NCI-H2081 treated with DMSO at 0.1 percent for 48 hours (cell line): ENCODE data around the gene LCA5.
"Not testable (repeated sequence)": the region's sequence is repeated elsewhere in the genome, so short reads cannot be mapped to it uniquely, and the experiment has no call there.

Source experiments
- DNase-seq: peaks from one replicate; lab custom pipeline; 2025; lab: John Stamatoyannopoulos, UW

Gene LCA5

GRCh38 chr6:79467716-79468115, 69.5 kb downstream of the LCA5 start:
- DNase-seq: no peak

- DNase-seq: peak; percentile 28
Observed at GRCh38 chr6:79466207-79466834, 70.9 kb downstream of the LCA5 start.

- no peak for DNase-seq
Observed at GRCh38 chr6:79465381-79465780, 71.8 kb downstream of the LCA5 start.

- no peak for DNase-seq
Observed at GRCh38 chr6:79463621-79464050, 73.6 kb downstream of the LCA5 start.

GRCh38 chr6:79461205-79461604, 76.0 kb downstream of the LCA5 start:
- no peak for DNase-seq

GRCh38 chr6:79455446-79455845, 81.8 kb downstream of the LCA5 start:
- DNase-seq: no peak

GRCh38 chr6:79453558-79454042, 83.6 kb downstream of the LCA5 start:
- no peak for DNase-seq

- DNase-seq: no peak
Observed at GRCh38 chr6:79450984-79451383, 86.2 kb downstream of the LCA5 start.

GRCh38 chr6:79446006-79446405, 91.2 kb downstream of the LCA5 start:
- no peak for DNase-seq

GRCh38 chr6:79443876-79444275, 93.4 kb downstream of the LCA5 start:
- DNase-seq: not testable (repeated sequence)

GRCh38 chr6:79441192-79441591, 96.0 kb downstream of the LCA5 start:
- no peak for DNase-seq

- no peak for DNase-seq
Observed at GRCh38 chr6:79440598-79440997, 96.6 kb downstream of the LCA5 start.

- DNase-seq: no peak
Observed at GRCh38 chr6:79438030-79438429, 99.2 kb downstream of the LCA5 start.

- no peak for DNase-seq
Observed at GRCh38 chr6:79436241-79436640, 101.0 kb downstream of the LCA5 start.

GRCh38 chr6:79435746-79436145, 101.5 kb downstream of the LCA5 start:
- DNase-seq: no peak
